ENCODE measurements around the gene AGBL1.
"Not testable (repeated sequence)": the region's sequence is repeated elsewhere in the genome, so short reads cannot be mapped to it uniquely, and the experiment has no call there.

The AGBL1 gene

DNA sequence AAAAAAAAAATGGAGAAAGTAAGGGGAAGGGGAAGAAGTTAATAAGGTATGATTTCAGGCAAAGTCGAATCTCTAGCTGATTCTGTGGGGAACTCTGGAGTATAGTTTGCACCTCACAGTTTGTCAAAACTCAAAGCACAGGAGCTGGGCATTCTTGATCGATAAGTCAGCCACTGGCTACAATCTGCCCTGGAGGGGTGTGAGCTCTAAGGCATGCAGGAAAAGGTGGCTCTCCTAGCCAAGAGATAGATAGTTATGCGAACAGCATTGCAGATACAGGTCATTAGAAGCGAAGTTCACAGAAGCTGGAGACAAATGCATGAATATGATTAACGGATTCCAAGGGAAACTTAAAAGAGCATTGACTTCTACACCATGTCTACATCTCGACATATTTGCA, 952.6 kb downstream of the AGBL1 start:
- no peak for DNase-seq

DNA sequence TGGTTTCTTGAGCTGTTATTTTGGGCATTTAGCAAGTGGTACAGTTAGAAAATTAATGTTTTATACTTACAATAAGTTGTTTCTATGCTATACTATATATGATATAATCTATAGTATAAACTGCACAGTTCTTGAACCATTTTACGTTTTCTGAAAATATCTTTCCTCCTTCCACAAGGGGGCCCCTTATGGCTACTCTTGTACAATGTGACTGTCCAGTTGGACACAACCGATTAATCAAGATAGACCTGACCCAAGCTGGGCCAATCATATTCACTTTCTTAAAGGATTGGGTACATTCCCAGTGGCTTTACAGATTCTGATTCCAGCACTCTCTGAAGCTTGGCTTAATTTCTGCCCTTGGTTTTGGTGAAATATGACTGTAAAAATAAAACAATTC, 953.4 kb downstream of the AGBL1 start:
- DNase-seq: no peak

DNA sequence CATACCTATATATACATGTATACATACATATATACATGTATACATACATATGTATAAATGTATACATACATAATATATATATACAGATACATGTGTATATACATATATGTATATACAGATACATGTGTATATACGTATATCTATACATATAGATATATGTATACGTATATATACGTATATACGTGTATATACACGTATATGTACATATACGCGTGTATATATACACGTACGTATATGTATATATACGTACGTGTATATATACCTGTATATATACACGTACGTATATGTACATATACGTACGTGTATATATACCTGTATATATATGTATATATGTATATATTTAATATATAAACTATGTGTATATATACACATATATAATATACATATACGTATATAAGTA, 955.2 kb downstream of the AGBL1 start:
- DNase-seq: no peak

DNA sequence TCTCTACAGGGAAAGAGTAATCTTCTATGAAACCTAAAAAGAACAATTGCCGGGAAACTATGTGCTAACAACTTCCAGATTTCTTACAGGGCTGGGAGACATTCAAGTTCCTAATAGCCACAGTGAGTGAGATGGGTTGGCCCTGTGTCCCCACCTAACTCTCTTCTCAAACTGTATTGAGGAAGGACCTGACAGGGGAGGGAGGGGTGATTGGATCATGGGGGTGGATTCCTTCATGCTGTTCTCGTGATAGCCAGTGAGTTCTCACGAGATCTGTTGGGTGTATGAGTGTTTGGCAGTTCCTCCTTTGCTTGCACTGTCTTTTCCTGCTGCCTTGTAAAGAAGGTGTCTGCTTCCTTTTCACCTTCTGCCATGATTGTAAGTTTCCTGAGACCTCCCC, 958.7 kb downstream of the AGBL1 start:
- no peak for DNase-seq

DNA sequence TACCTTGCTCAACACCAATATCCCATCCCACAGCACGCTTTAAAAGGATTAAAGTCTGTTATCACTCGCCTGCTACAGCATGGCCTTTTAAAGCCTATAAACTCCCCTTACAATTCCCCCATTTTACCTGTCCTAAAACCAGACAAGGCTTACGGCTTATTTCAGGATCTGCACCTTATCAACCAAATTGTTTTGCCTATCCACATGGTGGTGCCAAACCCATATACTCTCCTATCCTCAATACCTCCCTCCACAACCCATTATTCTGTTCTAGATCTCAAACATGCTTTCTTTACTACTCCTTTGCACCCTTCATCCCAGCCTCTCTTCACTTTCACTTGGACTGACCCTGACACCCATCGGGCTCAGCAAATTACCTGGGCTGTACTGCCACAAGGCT, 962.9 kb downstream of the AGBL1 start:
- not testable (repeated sequence) for DNase-seq

DNA sequence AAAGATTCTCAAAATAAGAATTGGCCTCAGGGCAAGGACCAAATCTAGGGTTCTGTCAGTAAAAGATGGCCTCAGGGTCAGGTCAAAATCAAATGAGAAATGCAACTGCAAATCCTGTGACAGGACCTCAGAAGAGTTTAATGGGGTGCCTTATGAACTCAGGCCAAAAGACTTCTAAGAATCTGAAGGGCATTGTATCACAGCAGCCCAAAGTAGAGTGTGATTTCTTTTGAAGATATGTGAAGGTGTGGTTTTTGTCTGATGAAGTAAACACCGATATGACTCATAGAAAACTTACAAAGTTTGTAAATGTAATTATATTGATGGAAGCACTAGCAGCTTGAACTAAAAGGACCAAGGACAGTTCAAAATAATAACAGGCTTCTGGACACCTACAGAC, 966.1 kb downstream of the AGBL1 start:
- no peak for DNase-seq

DNA sequence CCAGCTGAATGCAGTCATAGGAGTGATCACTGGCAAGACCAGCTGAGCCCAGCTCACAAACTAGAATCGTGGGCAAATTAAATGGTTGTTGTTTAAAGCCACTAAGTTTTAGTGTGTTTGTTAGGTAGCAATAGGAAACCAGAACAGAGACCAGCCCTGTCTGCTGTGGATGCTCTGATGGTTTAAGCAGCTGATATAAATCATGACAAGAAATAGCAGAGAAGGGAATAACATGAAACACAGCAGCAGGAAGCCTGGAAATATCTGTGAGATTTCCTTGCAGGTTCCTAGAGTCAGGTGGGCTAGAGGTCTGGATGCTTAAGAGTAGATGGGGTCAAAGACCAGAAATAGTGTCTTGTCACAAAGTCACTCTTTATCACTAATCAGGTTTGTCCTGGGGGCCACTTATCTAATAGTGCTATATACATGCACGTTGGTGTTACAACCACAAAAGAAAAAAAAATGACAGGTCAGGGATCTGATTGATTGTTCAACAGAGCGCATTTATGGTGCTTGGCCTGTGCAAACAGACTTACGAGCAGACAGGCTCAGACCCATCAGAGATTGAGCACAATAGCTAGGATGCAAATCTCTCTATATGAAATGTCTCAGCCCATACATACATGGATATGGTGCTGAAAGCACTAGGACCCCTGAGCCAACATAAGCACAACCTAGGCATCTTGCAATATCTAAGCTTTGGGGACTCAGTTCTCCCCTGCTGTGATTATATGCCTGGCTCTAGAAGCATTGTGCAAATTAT, 967.7 kb downstream of the AGBL1 start:
- no peak for DNase-seq

All from NCI-H69 (cell line).